Keratinocyte (primary cell): ENCODE results near the gene CFAP58.

Source experiments
- EZH2 ChIP-seq: IDR thresholded peaks from one replicate; pipeline ENCODE4 v1.6.1; 2012; ENCODE audit warnings: inconsistent platforms, mild to moderate bottlenecking, low read length, moderate library complexity
- TF ChIP-seq, protein P1 (sequence below), 3 experiments: IDR thresholded peaks in 1 of 3; conservative IDR thresholded peaks in 1 of 3; optimal IDR thresholded peaks in 1 of 3; 2 replicates in 2 of 3; 3 replicates in 1 of 3; pipeline versions ENCODE3 to v1.5.1; 2011; ENCODE audit warnings: low read length in 3 of 3, mild to moderate bottlenecking in 3 of 3, moderate library complexity in 2 of 3, control low read depth in 1 of 3, inconsistent platforms in 1 of 3; ENCODE audit not compliant: insufficient read depth in 2 of 3; ENCODE audit errors: extremely low read depth in 1 of 3

DNA sequence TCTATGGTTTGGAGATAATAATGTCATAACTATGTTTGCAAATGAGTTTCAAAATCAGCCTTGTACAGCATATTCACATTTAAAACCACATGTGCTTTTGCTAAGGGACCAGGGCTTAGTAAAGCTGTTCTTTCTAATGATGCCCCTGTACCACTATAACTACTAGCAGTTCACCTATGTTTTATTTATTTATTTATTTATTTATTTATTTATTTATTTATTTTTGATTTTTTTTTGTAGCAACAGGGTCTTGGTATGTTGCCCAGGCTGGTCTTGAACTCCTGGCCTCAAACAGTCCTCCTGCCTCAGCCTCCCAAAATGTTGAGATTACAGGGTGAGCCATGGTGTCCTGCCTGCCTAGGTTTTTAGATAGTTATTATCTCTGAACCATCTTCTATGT lies 96.9 kb downstream of the CFAP58 start:
- TF ChIP-seq, protein P1, sequence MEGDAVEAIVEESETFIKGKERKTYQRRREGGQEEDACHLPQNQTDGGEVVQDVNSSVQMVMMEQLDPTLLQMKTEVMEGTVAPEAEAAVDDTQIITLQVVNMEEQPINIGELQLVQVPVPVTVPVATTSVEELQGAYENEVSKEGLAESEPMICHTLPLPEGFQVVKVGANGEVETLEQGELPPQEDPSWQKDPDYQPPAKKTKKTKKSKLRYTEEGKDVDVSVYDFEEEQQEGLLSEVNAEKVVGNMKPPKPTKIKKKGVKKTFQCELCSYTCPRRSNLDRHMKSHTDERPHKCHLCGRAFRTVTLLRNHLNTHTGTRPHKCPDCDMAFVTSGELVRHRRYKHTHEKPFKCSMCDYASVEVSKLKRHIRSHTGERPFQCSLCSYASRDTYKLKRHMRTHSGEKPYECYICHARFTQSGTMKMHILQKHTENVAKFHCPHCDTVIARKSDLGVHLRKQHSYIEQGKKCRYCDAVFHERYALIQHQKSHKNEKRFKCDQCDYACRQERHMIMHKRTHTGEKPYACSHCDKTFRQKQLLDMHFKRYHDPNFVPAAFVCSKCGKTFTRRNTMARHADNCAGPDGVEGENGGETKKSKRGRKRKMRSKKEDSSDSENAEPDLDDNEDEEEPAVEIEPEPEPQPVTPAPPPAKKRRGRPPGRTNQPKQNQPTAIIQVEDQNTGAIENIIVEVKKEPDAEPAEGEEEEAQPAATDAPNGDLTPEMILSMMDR (optimal IDR thresholded peaks at IDR 0.05 in 1 of 3, IDR thresholded peaks at IDR 0.05 in 1 of 3, conservative IDR thresholded peaks at IDR 0.05 in 1 of 3; ENCODE audit: extremely low read depth in 1 of 3, insufficient read depth in 2 of 3, low read length in 3 of 3), result no peak
- no peak for TF ChIP-seq EZH2
